ENCODE measurements around the gene TRPC1.

- TF ChIP-seq POLR2A (IDR thresholded peaks at IDR 0.05), result no peak
- no peak for TF ChIP-seq CTCF (IDR thresholded peaks at IDR 0.05 in 4 of 5, conservative IDR thresholded peaks at IDR 0.05 in 1 of 5)
These were observed 71.5 kb downstream of the TRPC1 start for GRCh38 chr3:142795332-142795731.

All from gastrocnemius medialis (tissue), 4 donors.